GM12873 (cell line): ENCODE results near the gene RSL24D1.

ENCODE experiments used
- TF ChIP-seq, protein P1 (sequence below): IDR thresholded peaks from 2 replicates; pipeline ENCODE4 v1.5.1; 2012; ENCODE audit warnings: low read depth, mild to moderate bottlenecking, moderate library complexity, low read length, control low read depth; ENCODE audit not compliant: insufficient read depth; ENCODE audit errors: missing control alignments

The RSL24D1 gene

DNA sequence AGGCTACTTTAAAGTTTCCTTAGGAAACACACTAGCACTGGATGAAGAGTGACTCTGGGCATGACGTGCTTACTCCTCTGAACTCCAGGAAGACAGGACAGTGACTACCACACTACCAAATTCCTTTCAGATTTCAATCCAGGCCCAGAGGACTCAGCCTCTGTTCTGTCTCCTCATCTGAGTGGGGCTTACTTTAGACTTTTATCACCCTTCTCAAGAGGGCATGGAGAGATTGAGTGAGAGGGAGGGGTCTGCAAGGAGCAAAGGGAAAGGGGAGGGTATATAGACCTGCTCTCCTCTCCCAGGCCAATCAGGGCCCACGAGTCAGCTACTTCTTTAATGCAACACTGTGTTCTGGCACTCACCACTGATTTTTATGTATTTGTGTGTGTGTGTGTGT, 29.4 kb upstream of the RSL24D1 start:
- TF ChIP-seq, protein P1, sequence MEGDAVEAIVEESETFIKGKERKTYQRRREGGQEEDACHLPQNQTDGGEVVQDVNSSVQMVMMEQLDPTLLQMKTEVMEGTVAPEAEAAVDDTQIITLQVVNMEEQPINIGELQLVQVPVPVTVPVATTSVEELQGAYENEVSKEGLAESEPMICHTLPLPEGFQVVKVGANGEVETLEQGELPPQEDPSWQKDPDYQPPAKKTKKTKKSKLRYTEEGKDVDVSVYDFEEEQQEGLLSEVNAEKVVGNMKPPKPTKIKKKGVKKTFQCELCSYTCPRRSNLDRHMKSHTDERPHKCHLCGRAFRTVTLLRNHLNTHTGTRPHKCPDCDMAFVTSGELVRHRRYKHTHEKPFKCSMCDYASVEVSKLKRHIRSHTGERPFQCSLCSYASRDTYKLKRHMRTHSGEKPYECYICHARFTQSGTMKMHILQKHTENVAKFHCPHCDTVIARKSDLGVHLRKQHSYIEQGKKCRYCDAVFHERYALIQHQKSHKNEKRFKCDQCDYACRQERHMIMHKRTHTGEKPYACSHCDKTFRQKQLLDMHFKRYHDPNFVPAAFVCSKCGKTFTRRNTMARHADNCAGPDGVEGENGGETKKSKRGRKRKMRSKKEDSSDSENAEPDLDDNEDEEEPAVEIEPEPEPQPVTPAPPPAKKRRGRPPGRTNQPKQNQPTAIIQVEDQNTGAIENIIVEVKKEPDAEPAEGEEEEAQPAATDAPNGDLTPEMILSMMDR = no peak

DNA sequence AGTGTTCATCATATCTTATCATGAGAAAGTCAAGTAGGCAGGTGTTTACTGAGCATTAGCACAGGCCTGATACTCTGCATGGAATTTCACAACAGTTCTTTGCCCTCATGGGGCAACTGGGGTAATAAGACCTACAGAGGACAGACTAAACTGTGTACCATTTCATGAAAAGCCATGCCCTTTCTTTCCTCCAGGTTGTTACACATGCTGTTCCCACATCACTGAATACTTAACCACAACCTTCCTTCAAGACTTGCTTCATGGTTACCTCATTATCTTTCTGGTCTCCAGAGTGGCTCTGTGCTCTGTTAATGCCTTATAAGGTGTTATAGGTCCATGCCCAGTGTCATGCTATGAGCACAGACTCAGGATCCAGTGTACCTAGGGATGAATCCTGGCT, 28.2 kb upstream of the RSL24D1 start:
- TF ChIP-seq, protein P1 = no peak

DNA sequence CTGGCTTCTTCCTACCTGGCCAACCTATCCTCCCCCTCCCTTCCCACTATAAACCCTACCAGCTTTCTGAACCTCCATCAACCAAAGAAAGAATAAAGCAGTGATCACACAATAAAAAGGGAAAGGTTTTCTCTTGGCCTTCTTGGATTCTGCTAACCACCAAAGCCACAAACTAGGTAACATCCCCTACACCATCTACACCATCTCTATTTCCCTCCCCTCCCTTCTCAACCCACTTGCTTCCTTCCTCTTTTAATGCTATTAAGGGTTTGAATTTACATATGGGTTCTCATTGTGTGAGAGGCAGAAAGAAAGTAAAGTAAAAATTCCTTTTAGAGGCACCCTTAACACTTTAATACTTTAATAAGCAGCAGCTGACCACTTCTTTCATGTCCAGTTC, 25.8 kb upstream of the RSL24D1 start:
- TF ChIP-seq, protein P1 = no peak

DNA sequence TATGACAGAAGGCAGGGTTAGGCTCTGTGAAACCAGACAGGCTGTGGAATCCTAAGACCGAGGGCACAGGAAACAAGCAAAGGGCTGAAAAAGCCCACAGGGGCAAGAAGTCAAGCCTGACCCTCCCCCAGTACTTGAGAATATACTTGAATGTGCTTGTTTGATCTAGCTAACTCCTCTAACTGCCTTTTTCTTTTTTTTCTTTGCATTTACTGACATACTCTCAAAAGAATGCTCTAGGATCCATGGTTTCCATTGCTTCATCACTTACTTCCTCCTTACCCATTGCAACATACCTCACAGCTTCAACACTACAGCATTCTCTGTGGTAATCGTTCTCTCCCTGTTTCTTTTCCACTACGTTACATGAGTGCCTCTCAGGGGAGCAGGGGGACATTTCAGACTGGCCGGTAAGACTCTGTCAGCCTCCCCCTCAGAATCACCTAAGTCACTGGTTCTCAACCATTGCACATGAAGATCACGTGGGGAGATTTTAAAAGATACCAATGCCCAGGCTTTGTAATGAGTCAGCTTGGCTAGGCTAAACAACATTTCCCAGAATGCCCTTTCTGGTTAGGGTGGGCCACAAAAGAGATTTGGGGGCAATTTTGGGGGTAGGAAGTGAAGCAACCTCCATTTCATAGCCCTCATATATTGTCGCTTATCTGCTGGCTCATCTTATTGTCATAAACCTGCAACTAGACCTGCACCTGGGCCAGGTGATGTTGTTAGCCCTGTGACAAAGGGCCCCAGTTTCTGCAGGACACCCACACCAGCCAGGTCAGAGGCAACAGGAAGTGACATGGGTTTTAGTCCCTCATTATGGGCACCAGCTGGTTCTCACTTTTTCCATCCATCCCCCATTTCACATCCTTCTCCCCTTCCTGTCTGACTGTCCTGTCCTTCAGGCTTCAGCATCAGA, 24.6 kb upstream of the RSL24D1 start:
- TF ChIP-seq, protein P1 = no peak

DNA sequence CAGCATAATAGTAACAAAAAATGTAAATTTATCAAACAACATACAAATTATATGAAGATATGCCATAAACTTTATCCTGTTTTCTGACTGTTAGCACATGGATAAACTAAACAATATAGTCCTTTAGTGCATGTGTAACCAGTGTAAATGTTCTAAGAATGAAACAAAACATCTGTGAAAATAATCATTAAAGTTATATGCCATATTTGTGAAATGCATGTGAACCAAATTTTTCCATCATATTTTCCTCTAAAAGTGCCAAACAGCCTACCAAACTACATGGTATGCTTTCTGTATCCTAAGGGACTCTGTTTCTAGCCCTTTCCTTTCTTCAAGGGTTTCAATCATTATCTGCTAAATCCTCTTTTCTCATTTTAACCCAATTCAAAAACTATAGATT, 23.9 kb upstream of the RSL24D1 start:
- TF ChIP-seq, protein P1 = no peak

DNA sequence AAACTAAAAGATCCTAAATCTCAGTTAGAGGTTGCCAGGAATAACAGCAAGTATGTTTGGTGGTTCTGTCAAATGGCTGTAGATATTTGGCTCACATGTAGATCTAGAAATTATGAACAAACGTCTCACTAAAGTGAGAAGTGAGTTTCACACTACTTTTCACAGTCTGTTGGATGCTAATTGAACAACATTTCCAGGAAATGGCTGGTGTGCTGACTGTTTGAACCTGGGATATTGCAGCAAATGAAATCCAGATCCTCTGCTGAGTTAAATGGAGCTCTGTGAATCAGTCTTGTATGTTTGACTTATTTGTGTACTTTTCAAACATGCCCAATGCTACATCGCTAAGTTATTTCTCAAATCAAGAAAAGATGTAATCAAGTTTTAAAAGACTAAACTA, 21.3 kb upstream of the RSL24D1 start:
- TF ChIP-seq, protein P1 = no peak

DNA sequence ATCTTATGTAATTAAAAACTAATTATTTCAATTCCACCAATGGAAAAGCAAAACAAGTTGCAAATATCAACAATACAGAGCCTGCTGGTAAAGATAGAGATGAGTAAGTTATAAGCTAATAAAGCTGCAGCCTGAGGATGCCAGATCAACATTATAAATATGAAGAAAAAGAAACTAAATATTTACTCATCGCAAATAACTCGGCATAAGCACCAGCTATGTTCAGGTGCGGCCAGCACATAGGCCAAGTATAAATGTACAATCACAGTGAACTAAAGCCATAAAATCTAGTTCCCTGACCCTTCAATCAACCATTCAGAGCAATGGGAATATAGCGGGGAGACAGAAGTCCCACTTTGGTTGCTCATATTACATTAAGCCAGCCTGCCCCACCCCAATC, 7.7 kb upstream of the RSL24D1 start:
- TF ChIP-seq, protein P1 = no peak
